EL (cell line): ENCODE results near the gene SEC22A.
"Not testable (repeated sequence)": the region's sequence is repeated elsewhere in the genome, so short reads cannot be mapped to it uniquely, and the experiment has no call there.

Source experiments
- DNase-seq: peaks from one replicate; pipeline ENCODE4 v3.0.0-alpha.2; 2016

SEC22A gene

GRCh38 chr3:123186695-123187094, 15.0 kb upstream of the SEC22A start:
- DNase-seq, result no peak

DNA sequence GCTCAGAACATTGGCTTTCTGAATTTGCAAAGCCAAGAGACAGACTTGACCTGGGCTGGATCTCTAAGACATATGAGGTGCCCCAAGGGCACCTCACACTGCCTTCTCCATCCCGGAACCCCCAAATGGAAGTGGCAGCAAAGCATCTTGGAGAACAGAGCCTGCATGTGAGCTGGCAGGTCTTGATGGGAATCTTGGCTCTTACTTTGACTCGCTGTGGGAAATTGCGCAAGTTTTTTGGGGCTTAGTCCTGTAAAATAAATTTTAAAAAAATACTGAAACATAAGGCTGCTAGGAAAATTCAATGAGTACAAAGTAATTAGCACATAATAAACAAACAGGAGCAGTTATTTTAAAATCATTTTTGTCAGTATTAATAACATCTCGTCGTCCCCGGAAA, 13.7 kb upstream of the SEC22A start:
- no peak for DNase-seq

- no peak for DNase-seq
These were observed 8.2 kb upstream of the SEC22A start for GRCh38 chr3:123193448-123194101.

DNA sequence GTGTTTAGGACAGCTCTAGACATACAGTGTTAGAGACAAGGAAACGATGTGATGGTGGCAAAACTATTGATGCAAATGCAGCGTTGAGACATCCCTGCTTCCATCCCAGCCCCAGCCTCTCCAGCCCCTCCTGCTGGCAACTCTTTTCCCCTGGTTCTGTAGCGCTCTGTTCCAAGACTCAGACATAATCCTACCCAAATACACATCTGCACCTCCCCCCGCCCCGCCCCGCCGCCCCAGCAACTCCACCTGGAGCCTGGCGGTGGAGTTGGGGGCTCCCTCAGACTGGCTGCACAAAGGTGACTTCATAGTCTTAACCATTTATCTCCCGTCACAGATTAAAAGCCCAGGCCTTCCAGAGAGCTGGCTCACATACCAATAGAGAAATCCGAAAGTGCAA, 7.2 kb upstream of the SEC22A start:
- no peak for DNase-seq

DNA sequence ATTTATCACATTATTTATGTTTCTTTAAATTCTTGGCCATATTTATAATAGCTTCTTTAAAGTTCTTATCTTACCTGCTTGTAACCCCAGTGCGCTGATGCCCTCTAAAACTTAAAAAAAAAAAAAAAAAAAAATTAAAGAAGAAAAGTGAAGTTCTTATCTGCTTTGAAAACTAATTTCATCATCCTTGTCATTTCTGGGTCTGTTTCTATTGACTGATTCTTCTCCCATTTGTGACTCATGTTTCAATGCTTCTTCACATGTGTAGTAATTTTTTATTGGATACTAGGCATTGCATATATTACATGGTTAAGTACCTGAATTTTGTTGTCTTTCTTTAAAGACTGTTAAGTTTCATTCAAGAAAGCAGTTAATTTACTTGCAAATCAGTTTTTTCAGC, 3.4 kb upstream of the SEC22A start:
- DNase-seq, result no peak

DNA sequence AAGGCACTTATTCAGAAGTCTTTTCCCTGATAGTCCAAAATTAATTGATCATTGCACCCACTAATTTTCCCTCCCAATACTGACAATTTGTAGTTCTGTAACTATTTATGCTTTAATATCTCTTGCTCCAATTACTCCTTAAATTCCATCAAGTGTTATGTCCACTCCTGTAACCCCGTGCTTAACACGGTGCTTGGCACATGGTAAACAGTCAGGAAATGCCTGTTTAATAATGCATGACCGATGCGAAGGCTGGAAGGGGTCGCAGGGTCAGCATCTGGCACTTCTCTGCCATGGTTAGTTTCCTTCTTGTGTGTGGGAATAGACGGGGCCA, 553 bp upstream of the SEC22A start:
- DNase-seq, result no peak

DNA sequence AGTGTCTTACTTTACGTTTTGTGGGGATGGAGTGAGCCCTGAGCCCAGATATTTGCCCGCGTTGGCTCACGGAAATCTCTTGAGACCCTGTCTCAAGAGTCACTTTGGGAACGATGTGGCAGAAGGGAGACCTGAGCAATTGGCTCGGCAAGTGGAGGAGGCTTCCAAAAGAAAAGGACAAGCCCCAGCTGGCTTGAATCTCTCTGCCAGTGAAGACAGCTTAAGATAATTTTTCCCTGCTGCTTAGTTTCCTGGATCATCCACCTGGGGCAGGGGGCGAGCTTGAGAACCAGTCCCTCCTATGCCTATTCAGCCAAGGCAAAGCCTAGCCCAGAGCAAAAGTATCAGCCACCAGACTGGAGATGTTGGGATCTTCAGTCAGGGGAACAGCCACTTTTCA, 708 bp downstream of the SEC22A start:
- DNase-seq, result peak; percentile 9

DNA sequence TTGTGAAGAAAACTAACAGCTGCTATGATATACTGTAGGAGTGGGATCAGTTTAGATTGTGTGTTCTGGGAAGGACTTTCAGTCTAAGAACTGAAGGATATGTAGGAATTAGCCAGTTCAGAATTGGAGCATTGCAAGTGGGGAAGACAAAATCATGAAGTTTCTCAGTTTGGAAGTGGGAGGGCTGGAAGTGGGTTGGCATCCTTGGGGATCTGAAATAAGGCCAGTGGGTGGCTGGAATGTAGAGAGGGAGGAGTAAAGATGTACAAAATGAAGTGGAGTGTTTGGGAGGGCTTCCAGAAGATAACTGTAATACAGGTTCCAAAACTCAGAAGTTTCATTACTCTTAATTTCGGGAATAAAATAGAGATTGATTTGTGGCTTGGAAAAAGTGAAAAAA, 17.2 kb downstream of the SEC22A start:
- DNase-seq, result no peak

GRCh38 chr3:123221369-123221768, 19.6 kb downstream of the SEC22A start:
- not testable (repeated sequence) for DNase-seq

DNA sequence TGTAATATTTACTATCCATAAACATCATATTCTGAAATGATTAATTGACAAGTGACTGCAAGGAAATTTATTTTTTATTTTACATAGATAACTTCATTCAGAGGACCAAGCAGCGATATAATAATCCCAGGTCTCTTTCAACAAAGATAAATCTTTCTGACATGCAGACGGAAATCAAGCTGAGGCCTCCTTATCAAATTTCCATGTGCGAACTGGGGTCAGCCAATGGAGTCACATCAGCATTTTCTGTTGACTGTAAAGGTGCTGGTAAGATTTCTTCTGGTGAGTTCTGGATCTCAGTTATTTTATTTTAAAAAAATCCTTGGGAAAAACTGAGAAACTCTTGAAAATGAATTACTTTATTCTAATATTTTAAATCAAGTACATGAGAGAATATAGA, 23.3 kb downstream of the SEC22A start:
- DNase-seq, result no peak

DNA sequence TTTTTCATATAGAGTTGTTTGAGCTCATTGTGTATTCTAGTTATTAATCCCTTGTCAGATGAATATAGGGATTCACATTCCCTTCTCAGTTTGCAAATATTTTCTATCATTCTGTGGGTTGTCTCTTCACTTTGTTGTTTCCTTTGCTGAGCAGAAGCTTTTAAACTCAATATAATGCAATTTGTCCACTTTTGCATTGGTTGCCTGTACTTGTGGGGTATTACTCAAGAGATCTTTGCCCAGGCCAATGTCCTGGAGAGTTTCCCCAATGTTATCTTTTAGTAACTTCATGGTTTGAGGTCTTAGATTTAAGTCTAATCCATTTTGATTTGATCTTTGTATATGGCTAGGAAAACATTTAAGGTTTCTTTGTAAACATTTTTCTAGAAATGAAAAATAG, 24.8 kb downstream of the SEC22A start:
- no peak for DNase-seq

GRCh38 chr3:123229145-123229544, 27.4 kb downstream of the SEC22A start:
- DNase-seq, result no peak

DNA sequence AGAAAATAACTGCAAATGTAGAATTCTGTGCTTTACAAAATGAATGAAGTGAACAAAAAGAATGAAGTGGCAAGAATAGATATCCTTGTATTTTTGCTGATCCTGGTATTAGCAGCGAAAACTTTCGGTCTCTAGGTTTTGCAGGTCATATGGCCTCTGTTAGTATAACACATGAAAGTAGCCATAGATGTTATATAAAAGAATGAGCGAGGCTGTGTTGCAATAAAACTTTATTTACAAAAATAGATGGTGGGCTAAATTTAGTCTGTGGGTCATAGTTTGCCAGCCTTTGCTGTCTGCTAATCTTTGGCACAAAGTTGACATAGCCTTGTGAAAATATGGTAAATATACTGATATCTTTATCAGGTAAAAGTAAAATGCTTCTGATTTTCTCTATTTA, 35.2 kb downstream of the SEC22A start:
- DNase-seq, result no peak

DNA sequence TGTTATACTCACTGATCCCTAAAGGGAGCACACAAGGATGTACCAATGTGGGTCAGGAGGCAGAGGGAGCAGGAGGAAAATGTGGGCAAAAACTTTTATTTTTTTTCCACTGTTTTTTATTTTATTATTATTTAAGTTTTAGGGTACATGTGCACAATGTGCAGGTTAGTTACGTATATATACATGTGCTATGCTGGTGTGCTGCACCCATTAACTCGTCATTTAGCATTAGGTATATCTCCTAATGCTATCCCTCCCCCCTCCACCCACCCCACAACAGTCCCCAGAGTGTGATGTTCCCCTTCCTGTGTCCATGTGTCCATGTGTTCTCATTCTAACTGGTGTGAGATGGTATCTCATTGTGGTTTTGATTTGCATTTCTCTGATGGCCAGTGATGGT, 37.4 kb downstream of the SEC22A start:
- DNase-seq, result not testable (repeated sequence)

DNA sequence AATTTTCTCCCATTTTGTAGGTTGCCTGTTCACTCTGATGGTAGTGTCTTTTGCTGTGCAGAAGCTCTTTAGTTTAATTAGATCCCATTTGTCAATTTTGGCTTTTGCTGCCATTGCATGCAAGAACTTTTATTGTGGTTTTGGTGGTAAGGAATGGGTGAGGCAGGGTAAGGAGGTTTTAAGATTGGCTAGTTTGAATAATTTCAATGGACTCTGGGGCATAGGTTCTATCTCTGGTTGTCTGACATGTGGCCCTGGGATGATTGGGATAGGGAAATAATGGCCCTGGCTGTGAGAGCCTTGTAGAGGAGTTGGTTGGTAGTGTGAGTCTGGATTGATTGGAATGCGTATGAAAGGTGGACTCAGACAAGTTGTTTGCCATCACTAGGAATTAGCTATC, 38.0 kb downstream of the SEC22A start:
- no peak for DNase-seq

DNA sequence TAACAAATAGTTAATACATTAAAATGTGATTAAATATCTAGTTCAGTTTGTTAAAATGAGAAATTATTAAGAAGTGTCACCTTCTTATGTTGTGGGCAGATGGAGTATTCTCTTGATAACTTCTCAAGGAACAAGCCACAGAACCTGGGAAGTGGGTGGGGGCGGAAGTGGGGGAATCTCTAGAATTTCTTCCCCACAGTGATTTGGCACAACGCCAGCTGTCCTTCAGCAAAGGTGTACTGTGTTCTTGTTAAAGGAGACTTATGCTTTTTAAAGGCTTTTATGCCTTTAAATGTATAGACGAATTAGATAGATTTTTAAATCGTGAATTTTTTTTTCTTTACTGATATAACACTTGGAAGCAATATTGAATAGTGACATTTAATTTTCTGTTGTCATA, 42.4 kb downstream of the SEC22A start:
- no peak for DNase-seq

DNA sequence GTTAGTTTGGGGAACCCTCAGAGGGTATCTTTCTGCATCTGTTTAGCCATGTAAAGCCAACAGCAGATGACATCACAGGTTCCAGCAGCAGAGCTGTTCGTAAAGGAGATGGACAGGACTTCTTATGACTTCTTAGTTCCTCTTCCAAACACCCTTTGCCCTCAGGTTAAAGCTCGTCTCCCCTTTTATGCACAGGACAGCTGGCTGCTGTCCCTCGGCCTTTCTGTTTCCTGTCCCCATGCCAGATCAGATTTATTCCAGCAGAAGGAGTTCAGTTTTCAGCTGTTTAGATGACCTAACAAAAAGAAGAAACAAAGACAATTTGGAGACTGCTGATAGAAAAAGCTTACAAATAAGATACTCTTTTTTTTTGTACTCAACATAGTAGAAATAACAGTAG, 45.1 kb downstream of the SEC22A start:
- DNase-seq, result no peak

DNA sequence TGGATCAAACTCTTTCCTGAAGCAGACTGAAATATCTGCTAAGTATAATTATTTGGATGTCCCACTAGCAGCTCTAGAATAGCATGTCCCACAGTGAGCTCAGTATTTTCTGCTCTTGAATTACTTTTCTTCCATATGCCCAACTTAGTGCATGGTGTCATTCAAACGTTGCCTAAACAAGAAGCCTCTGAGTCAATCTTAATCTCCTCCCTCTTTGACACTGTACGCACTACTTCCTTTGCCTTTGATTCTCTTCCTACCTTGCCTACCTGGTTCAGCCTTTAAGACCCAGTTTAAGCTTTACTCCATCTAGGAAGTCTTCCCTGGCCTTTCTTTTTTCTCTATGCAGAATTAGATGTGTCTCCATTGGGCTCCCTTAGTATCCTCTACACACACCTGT, 54.5 kb downstream of the SEC22A start:
- no peak for DNase-seq

GRCh38 chr3:123258359-123258758, 56.6 kb downstream of the SEC22A start:
- no peak for DNase-seq

GRCh38 chr3:123258811-123259420, 57.2 kb downstream of the SEC22A start:
- peak; percentile 50 for DNase-seq

DNA sequence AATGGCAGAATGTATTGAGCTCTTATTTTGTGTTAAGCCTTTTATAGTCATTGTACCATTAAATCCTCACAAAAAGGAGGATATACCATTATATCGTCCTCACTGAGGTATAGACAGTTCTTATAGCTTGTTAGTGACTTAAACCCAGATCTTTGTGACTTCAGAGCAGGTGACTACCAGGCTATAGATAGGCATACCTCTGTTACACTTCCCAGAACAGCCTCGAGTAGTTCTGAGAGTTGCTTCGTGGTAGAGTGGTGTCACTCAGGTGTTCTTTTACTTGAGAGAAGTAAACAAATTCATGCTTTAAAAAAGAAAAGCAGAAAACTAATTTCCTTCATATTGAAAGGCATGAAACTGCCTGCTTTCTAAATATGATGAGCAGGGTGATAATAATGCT, 59.9 kb downstream of the SEC22A start:
- DNase-seq, result no peak

- DNase-seq, result no peak
These were observed 60.5 kb downstream of the SEC22A start for GRCh38 chr3:123262226-123262625.

GRCh38 chr3:123262868-123263267, 61.1 kb downstream of the SEC22A start:
- no peak for DNase-seq

DNA sequence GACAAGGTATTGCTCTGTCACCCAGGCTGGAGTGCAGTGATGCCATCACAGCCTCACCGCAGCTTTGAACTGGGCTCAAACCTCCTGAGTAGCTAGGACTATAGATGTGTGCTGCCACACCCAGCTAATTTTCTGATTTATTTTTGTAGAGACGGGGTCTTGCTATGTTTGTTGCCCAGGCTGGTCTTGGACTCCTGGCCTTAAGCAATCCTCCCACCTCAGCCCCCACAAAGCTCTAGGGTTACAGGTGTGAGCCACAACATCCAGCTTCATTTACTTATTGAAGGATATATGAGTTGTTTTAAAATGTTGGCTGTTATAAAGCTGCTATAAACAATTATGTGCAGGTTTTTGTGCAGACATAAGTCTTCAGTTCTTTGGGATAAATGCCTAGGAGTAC, 62.2 kb downstream of the SEC22A start:
- no peak for DNase-seq

GRCh38 chr3:123267821-123268220, 66.1 kb downstream of the SEC22A start:
- no peak for DNase-seq
